Ishikawa (cell line): ENCODE measurements around the gene PAFAH1B2.

ENCODE experiments used
- EP300 ChIP-seq: IDR thresholded peaks from 2 replicates; pipeline ENCODE4 v1.6.1; 2012; ENCODE audit warnings: borderline replicate concordance
- NFIC ChIP-seq: IDR thresholded peaks from 2 replicates; pipeline ENCODE4 v1.6.1; 2012
- RAD21 ChIP-seq: IDR thresholded peaks from 2 replicates; pipeline ENCODE4 v1.6.1; 2012; ENCODE audit warnings: low read depth
- TAF1 ChIP-seq: IDR thresholded peaks from 2 replicates; pipeline ENCODE4 v1.6.1; 2012; ENCODE audit warnings: low read depth, mild to moderate bottlenecking
- YY1 ChIP-seq: IDR thresholded peaks from 2 replicates; pipeline ENCODE4 v1.6.1; 2012; ENCODE audit warnings: low read depth
- TF ChIP-seq, protein P1 (sequence below): IDR thresholded peaks from 2 replicates; pipeline ENCODE4 v1.6.1; 2012; ENCODE audit warnings: low read depth, mild to moderate bottlenecking

DNA sequence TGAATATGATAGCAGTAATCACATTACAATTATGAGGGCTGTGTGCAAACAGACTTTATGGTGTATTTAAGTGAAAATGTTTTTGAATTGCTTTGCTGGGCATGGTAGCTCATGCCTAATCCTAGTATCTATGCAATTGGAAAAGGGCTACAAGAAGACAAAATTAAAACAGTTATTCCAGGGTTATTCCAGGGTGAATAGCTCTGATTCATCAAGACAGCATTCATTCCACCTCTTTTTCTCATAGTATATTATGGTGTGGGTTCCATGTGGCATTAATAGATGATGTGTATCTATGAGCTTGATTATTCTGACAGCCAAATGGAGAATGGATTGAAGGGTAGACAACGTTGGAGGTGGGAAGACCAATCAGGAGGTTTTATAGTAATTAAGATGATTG is 22.4 kb downstream of the PAFAH1B2 start:
- TF ChIP-seq YY1, result no peak
- no peak for TF ChIP-seq EP300
- TF ChIP-seq NFIC, result no peak
- no peak for TF ChIP-seq RAD21
- TF ChIP-seq, protein P1, sequence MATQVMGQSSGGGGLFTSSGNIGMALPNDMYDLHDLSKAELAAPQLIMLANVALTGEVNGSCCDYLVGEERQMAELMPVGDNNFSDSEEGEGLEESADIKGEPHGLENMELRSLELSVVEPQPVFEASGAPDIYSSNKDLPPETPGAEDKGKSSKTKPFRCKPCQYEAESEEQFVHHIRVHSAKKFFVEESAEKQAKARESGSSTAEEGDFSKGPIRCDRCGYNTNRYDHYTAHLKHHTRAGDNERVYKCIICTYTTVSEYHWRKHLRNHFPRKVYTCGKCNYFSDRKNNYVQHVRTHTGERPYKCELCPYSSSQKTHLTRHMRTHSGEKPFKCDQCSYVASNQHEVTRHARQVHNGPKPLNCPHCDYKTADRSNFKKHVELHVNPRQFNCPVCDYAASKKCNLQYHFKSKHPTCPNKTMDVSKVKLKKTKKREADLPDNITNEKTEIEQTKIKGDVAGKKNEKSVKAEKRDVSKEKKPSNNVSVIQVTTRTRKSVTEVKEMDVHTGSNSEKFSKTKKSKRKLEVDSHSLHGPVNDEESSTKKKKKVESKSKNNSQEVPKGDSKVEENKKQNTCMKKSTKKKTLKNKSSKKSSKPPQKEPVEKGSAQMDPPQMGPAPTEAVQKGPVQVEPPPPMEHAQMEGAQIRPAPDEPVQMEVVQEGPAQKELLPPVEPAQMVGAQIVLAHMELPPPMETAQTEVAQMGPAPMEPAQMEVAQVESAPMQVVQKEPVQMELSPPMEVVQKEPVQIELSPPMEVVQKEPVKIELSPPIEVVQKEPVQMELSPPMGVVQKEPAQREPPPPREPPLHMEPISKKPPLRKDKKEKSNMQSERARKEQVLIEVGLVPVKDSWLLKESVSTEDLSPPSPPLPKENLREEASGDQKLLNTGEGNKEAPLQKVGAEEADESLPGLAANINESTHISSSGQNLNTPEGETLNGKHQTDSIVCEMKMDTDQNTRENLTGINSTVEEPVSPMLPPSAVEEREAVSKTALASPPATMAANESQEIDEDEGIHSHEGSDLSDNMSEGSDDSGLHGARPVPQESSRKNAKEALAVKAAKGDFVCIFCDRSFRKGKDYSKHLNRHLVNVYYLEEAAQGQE, result no peak
- no peak for TF ChIP-seq TAF1
